Gastrocnemius medialis (tissue), 4 donors: ENCODE measurements around the gene ZBTB20.

Experiments used
- POLR2A ChIP-seq, 2 donors: fragments of 450-650 bp; IDR thresholded peaks; one replicate each; pipeline ENCODE4 v1.6.1; 2017; ENCODE audit warnings: antibody characterized with exemption in 2 of 2, mild to moderate bottlenecking in 2 of 2, moderate library complexity in 2 of 2
- TF ChIP-seq, protein P1 (sequence below), 5 experiments: fragments of 450-650 bp in 3 of 5; fragments of 200-600 bp in 2 of 5; sonication (generic) in 2 of 5; IDR thresholded peaks in 4 of 5; conservative IDR thresholded peaks in 1 of 5; 1 replicate in 4 of 5; 2 replicates in 1 of 5; pipeline ENCODE4 v1.5.1; 2016 to 2019; ENCODE audit warnings: antibody characterized with exemption in 5 of 5, mild to moderate bottlenecking in 3 of 5, moderate library complexity in 3 of 5

DNA sequence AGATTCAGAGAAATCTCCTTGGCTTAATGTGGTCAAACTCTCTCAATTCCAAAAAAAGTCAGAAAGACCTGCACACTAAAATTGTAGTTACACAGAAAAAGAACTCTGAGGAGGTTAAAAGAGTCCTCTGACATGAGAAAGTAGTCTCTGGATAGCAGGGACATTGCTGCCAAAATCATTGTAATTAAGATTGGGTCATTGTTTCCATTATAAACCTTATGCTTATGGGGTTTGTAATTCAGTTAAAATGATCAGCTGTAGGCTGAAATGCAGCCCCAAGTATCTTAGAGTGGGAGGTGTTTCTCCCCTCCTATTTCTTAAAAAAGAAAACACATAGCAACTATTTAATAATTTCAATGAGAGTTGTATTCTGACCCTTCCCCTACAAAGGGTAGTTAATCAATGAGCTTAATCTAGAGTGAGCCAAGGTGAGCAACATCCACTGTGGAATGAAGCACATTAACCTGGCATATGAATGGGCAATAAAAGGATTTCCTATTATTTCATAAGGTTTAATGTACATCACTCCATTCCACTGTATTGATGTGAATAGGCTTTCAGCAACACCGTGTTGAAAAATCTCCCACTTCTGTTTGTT is 446.4 kb downstream of the ZBTB20 start:
- TF ChIP-seq, protein P1, sequence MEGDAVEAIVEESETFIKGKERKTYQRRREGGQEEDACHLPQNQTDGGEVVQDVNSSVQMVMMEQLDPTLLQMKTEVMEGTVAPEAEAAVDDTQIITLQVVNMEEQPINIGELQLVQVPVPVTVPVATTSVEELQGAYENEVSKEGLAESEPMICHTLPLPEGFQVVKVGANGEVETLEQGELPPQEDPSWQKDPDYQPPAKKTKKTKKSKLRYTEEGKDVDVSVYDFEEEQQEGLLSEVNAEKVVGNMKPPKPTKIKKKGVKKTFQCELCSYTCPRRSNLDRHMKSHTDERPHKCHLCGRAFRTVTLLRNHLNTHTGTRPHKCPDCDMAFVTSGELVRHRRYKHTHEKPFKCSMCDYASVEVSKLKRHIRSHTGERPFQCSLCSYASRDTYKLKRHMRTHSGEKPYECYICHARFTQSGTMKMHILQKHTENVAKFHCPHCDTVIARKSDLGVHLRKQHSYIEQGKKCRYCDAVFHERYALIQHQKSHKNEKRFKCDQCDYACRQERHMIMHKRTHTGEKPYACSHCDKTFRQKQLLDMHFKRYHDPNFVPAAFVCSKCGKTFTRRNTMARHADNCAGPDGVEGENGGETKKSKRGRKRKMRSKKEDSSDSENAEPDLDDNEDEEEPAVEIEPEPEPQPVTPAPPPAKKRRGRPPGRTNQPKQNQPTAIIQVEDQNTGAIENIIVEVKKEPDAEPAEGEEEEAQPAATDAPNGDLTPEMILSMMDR (IDR thresholded peaks at IDR 0.05 in 4 of 5, conservative IDR thresholded peaks at IDR 0.05 in 1 of 5) = no peak
- no peak for TF ChIP-seq POLR2A (IDR thresholded peaks at IDR 0.05)
